Loucy (cell line): ENCODE results near the gene PIM3.

Experiments
- EZH2phosphoT487 ChIP-seq: fragments of 200-600 bp; IDR thresholded peaks from 2 replicates; pipeline ENCODE4 v1.6.1; 2018; ENCODE audit warnings: antibody characterized with exemption, mild to moderate bottlenecking, moderate library complexity, borderline replicate concordance
- TF ChIP-seq, protein P1 (sequence below): fragments of 200-600 bp; sonication (generic); conservative IDR thresholded peaks from 2 replicates; pipeline ENCODE4 v1.5.1; 2014; ENCODE audit warnings: mild to moderate bottlenecking, antibody characterized with exemption, low read length

- TF ChIP-seq, protein P1, sequence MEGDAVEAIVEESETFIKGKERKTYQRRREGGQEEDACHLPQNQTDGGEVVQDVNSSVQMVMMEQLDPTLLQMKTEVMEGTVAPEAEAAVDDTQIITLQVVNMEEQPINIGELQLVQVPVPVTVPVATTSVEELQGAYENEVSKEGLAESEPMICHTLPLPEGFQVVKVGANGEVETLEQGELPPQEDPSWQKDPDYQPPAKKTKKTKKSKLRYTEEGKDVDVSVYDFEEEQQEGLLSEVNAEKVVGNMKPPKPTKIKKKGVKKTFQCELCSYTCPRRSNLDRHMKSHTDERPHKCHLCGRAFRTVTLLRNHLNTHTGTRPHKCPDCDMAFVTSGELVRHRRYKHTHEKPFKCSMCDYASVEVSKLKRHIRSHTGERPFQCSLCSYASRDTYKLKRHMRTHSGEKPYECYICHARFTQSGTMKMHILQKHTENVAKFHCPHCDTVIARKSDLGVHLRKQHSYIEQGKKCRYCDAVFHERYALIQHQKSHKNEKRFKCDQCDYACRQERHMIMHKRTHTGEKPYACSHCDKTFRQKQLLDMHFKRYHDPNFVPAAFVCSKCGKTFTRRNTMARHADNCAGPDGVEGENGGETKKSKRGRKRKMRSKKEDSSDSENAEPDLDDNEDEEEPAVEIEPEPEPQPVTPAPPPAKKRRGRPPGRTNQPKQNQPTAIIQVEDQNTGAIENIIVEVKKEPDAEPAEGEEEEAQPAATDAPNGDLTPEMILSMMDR, result no peak
- no peak for TF ChIP-seq EZH2phosphoT487
Observed at GRCh38 chr22:49938565-49939136, 21.9 kb upstream of the PIM3 start.
